ENCODE measurements around the gene PTPDC1.

DNA sequence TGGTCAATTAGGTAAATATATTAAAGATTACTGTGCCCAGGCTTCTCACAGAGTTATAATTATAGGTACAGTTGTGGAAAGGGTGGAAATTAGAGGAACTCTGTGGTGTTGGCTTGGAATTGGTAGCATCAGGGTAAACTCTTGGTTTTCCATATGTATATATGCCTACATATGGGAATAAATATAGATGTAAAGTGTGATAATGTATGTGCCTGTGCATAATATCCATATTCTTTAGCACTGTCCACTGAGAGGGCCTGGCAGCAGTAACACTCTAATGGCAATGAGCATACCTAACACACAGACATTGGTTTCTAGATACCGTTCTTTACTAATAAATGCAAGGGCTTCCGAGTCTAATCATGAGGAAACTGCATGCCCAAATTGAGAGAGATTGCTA is 4.0 kb upstream of the PTPDC1 start:
- TF ChIP-seq CTCF (IDR thresholded peaks at IDR 0.05; ENCODE audit: low read depth, low read length, missing input control), result no peak
- no peak for TF ChIP-seq YY1 (IDR thresholded peaks at IDR 0.05)
- no peak for TF ChIP-seq HNF4A (conservative IDR thresholded peaks at IDR 0.05)
- no peak for TF ChIP-seq JUND (IDR thresholded peaks at IDR 0.05)
- TF ChIP-seq, protein P1, sequence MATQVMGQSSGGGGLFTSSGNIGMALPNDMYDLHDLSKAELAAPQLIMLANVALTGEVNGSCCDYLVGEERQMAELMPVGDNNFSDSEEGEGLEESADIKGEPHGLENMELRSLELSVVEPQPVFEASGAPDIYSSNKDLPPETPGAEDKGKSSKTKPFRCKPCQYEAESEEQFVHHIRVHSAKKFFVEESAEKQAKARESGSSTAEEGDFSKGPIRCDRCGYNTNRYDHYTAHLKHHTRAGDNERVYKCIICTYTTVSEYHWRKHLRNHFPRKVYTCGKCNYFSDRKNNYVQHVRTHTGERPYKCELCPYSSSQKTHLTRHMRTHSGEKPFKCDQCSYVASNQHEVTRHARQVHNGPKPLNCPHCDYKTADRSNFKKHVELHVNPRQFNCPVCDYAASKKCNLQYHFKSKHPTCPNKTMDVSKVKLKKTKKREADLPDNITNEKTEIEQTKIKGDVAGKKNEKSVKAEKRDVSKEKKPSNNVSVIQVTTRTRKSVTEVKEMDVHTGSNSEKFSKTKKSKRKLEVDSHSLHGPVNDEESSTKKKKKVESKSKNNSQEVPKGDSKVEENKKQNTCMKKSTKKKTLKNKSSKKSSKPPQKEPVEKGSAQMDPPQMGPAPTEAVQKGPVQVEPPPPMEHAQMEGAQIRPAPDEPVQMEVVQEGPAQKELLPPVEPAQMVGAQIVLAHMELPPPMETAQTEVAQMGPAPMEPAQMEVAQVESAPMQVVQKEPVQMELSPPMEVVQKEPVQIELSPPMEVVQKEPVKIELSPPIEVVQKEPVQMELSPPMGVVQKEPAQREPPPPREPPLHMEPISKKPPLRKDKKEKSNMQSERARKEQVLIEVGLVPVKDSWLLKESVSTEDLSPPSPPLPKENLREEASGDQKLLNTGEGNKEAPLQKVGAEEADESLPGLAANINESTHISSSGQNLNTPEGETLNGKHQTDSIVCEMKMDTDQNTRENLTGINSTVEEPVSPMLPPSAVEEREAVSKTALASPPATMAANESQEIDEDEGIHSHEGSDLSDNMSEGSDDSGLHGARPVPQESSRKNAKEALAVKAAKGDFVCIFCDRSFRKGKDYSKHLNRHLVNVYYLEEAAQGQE (IDR thresholded peaks at IDR 0.05), result no peak
- TF ChIP-seq, protein P2, sequence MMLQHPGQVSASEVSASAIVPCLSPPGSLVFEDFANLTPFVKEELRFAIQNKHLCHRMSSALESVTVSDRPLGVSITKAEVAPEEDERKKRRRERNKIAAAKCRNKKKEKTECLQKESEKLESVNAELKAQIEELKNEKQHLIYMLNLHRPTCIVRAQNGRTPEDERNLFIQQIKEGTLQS (IDR thresholded peaks at IDR 0.05), result no peak
- TF ChIP-seq, protein P3, sequence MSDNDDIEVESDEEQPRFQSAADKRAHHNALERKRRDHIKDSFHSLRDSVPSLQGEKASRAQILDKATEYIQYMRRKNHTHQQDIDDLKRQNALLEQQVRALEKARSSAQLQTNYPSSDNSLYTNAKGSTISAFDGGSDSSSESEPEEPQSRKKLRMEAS (IDR thresholded peaks at IDR 0.05), result no peak
- no peak for TF ChIP-seq TAF1 (conservative IDR thresholded peaks at IDR 0.05)
- TF ChIP-seq FOXA1 (IDR thresholded peaks at IDR 0.05), result no peak
